ENCODE results near the gene MGAM2. TPM values are rescaled to one million over a fixed set of nuclear protein-coding genes. Genes with fewer than 3 reads are reported as not detected.

The MGAM2 gene
- total RNA-seq, 1 experiment from 2014 or later: not detected

DNA sequence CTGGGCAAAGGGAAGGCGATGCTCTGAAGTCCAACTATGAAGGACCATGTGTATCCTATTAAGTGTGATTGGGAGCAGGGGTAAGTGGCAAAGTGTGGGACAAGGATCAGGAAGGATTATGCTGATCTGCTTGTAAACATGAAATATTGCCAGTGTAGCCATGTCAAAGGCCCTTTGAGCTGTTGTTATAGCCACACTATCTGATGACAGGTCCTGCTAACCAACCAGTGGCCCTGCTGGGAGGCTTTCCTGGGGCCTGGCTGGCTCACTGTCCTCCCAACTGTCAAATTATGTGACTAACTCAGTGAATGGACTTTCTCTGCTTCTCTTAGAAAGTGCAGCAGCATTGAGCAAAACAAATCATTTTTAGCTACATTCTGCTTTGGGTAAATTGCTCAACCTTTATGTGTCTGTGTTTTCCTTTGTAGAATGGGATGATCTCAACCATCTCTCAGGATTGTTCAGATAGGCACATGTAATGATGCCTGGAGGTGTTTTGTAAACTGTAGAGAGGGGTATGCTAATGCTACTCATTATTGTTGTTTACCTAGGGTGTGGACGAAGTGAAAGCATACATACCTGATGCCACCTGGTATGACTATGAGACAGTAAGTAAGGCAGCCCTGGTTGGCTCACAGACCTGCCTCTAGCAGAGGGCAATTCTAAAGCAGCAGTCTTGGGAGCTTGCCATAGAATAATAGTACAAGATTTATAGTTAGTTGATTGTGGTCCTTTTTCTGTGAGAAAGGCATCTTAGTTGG, 47.4 kb downstream of the MGAM2 start:
- no peaks in the 10 kb centered on the region for H3K9me2 ChIP-seq (ENCODE audit: insufficient read depth)
- ChIA-PET POLR2A (ENCODE audit: unreplicated experiment) (no interaction called here), CTCF (no interaction called here)
- H3K4me2 ChIP-seq: no peak overlapping the region
- H2AFZ ChIP-seq: no peak overlapping the region
- H3K79me2 ChIP-seq (ENCODE audit: low read depth): no peaks in the 10 kb centered on the region
- no peaks in the 10 kb centered on the region for H3K27me3 ChIP-seq (ENCODE audit: insufficient read depth, low read depth)
- no peaks in the 10 kb centered on the region; the same call in 1 of the 2 replicates for H3F3A ChIP-seq (ENCODE audit: insufficient read depth, low read depth)
- DNase-seq: peak in 1 of 2 experiments; percentile 69
- TF ChIP-seq CTCF (conservative IDR thresholded peaks at IDR 0.05): no peak
- no peak for TF ChIP-seq EZH2 (IDR thresholded peaks at IDR 0.05; ENCODE audit: low read depth)
- no peaks in the 10 kb centered on the region for H3K4me1 ChIP-seq (replicated peaks; ENCODE audit: insufficient read depth)
- H3K36me3 ChIP-seq (ENCODE audit: low read depth): no peaks in the 10 kb centered on the region
- H4K20me1 ChIP-seq (ENCODE audit: insufficient read depth): no peaks in the 10 kb centered on the region
- H3K9me3 ChIP-seq (ENCODE audit: insufficient read depth, low read depth): no peaks in the 10 kb centered on the region
- intact Hi-C loops (cut with micrococcal nuclease; ENCODE audit: unreplicated experiment): no loop called here
- H3K4me3 ChIP-seq: no peak overlapping the region
- BruUV-seq (replicated peaks): no TSS peak
- H3K27ac ChIP-seq: no peak overlapping the region

GRCh38 chr7:142161921-142162320, 50.4 kb downstream of the MGAM2 start:
- ChIA-PET POLR2A (ENCODE audit: unreplicated experiment) (no interaction called here), CTCF (no interaction called here)
- H3K4me3 ChIP-seq: no peak overlapping the region
- no peaks in the 10 kb centered on the region for H3K9me2 ChIP-seq (ENCODE audit: insufficient read depth)
- no peaks in the 10 kb centered on the region for H4K20me1 ChIP-seq (ENCODE audit: insufficient read depth)
- DNase-seq: no peak
- no peaks in the 10 kb centered on the region for H3K4me1 ChIP-seq (replicated peaks; ENCODE audit: insufficient read depth)
- no peaks in the 10 kb centered on the region for H3K27me3 ChIP-seq (ENCODE audit: insufficient read depth, low read depth)
- no peak overlapping the region for H2AFZ ChIP-seq
- H3K36me3 ChIP-seq (ENCODE audit: low read depth): no peaks in the 10 kb centered on the region
- intact Hi-C loops (cut with micrococcal nuclease; ENCODE audit: unreplicated experiment): no loop called here
- no peaks in the 10 kb centered on the region for H3K79me2 ChIP-seq (ENCODE audit: low read depth)
- H3K27ac ChIP-seq: no peak overlapping the region
- H3K9me3 ChIP-seq (ENCODE audit: insufficient read depth, low read depth): no peaks in the 10 kb centered on the region
- H3K4me2 ChIP-seq: no peak overlapping the region
- TF ChIP-seq CTCF (conservative IDR thresholded peaks at IDR 0.05): no peak
- no peak for TF ChIP-seq EZH2 (IDR thresholded peaks at IDR 0.05; ENCODE audit: low read depth)
- no peaks in the 10 kb centered on the region; the same call in 1 of the 2 replicates for H3F3A ChIP-seq (ENCODE audit: insufficient read depth, low read depth)
- BruUV-seq (replicated peaks): no TSS peak

DNA sequence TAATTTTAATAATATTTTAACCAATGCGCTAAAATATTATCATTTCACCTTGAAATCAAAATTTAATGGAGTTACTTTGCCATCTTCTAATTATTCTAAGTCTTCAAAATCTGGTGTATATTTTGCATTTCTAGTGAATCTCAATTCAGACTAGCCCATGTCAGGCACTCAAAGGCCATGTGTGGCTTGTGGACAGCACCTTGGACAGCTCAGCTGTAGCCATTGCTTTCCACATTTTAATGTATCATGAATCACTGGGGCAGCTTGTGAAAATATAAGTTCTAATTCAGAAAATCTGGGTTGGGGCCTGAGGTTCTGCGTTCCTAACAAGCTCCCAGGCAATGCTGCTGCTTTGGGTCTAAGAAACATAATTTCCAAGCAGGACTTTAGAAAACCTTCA, 57.2 kb downstream of the MGAM2 start:
- no peak overlapping the region for H3K4me2 ChIP-seq
- H2AFZ ChIP-seq: no peak overlapping the region
- no peak overlapping the region for H3K4me3 ChIP-seq
- BruUV-seq (replicated peaks): no TSS peak
- no peaks in the 10 kb centered on the region for H3K9me3 ChIP-seq (ENCODE audit: insufficient read depth, low read depth)
- H3K27ac ChIP-seq: no peak overlapping the region
- intact Hi-C loops (cut with micrococcal nuclease; ENCODE audit: unreplicated experiment): no loop called here
- no peaks in the 10 kb centered on the region for H3K36me3 ChIP-seq (ENCODE audit: low read depth)
- H3K79me2 ChIP-seq (ENCODE audit: low read depth): no peaks in the 10 kb centered on the region
- no peaks in the 10 kb centered on the region for H3F3A ChIP-seq (ENCODE audit: insufficient read depth, low read depth)
- no peaks in the 10 kb centered on the region for H4K20me1 ChIP-seq (ENCODE audit: insufficient read depth)
- no peaks in the 10 kb centered on the region for H3K4me1 ChIP-seq (replicated peaks; ENCODE audit: insufficient read depth)
- POLR2A ChIA-PET (ENCODE audit: unreplicated experiment): no interaction called here
- no peaks in the 10 kb centered on the region for H3K9me2 ChIP-seq (ENCODE audit: insufficient read depth)
- TF ChIP-seq EZH2 (IDR thresholded peaks at IDR 0.05; ENCODE audit: low read depth) (no peak), CTCF (conservative IDR thresholded peaks at IDR 0.05) (no peak)
- no peaks in the 10 kb centered on the region for H3K27me3 ChIP-seq (ENCODE audit: insufficient read depth, low read depth)
- peak in 1 of 2 experiments; percentile 12 for DNase-seq
- CTCF ChIA-PET: no interaction called here

Measured in PC-9 (cell line).